GM21576 (cell line): Measurements from ENCODE around the gene LIF.
"Not testable (repeated sequence)": the region's sequence is repeated elsewhere in the genome, so short reads cannot be mapped to it uniquely, and the experiment has no call there.

Experiments used
- ATAC-seq: cut with Tn5 transposase; IDR thresholded peaks from one replicate; pipeline ENCODE4 v1.9.1; 2021; ENCODE audit warnings: mild to moderate bottlenecking, moderate library complexity; ENCODE audit not compliant: unreplicated experiment

LIF gene

DNA sequence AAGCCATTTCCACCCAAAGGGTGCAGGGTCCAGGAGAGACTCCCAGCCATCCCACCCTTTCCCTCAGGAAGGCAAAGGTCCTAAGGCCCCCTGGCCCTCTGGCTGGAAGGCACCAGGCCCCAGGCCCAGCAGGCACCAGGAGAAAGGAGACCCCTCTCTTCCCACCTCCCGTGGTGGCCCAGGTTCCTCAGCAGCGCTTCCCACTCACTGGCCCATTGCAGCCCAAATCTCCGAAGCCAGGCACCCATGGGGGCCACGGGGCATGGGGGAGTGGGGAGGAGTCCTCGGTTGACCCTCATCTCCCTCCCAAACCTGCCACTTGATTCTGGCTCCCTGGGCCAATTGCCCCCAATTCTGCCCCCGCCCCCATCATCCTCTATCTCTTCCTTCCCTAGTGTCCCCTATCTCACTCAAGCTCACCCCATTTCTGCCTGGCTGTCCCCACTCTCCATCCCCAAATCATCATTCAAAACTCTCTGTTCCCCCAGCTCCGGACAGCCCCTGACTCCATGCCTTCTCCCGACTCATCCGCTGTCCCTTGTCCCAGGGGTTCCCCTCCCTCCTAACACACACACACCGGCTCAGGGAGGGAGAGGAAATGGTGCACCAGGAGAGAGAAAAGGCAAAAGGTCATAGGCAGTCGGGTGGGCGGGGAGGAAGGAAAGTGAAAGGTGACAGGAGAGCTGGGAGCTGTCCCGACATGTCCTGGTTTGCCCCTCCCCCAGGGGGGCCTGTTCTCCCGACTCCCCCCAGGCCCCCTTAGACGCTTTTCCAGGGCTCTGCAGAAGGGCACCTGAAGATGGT lies 1.2 kb downstream of the LIF start:
- ATAC-seq, result no peak

- ATAC-seq, result no peak
These were observed 1.9 kb downstream of the LIF start for GRCh38 chr22:30244641-30245040.

DNA sequence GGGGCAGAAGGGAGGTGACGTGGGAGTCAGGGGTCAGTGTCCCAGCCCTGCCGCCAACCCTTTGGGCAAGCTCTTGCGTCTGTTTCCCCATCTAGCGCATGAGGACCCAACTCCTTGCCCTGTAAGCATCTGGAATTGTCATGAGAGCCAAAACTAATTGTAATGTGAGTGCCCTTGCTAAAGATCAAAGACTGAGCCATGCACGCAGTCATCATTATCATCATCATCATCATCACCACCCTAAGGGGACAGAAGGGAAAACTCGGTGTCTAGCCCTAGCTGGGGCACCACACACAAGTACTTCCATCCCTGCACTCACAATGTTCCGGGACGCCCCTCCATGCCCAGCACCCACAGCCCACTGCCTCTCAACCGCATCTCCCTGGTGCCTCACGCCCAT lies 2.5 kb downstream of the LIF start:
- ATAC-seq, result no peak

DNA sequence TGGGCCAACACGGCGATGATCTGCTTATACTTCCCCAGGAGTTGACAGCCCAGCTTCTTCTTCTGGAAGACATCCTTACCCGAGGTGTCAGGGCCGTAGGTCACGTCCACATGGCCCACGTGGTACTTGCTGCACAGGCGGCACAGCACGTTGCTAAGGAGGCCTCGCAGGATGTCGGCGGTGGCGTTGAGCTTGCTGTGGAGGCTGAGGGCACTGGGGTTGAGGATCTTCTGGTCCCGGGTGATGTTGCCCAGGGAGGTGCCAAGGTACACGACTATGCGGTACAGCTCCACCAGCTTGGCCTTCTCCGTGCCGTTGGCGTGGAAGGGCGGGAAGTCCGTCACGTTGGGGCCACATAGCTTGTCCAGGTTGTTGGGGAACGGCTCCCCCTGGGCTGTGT lies 2.9 kb downstream of the LIF start:
- no peak for ATAC-seq

DNA sequence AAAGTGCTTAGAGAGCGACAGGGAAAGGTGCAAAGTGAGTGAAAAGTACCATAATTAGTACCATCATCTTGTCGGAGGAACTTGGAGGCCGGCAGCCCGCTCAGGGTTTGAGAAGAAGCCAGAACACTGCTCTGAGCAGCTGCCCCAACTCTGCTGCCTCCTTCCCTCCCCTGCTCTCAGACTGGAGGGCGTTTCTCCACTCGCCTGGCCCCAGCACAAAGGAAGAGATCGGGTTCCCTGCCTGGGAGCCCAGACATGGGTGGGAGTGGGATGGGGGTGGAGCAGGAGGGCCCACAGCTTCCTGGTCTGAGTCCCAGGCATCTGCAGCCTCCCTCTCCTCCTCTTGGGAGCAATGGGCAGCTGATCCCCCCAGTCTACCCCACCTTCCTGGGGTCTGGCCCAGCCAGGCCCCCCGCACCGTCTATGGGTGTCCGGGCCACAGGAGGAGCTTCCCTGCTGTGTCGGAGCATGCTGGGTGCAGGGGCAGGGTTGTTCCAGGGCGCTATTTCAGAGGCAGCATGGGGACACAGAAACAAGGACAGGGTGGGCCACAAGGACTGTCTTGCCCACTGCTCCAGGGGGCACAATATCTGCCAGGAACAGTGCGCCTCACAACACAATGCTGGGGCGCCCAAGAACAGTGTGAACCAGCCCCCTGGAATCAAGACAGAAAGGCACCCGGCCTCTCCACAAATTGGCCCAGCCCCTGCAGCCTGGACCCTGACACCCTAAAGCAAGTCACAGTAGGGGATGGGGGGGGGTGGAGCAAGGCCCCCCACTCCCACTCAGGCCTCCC lies 4.8 kb downstream of the LIF start:
- no peak for ATAC-seq

DNA sequence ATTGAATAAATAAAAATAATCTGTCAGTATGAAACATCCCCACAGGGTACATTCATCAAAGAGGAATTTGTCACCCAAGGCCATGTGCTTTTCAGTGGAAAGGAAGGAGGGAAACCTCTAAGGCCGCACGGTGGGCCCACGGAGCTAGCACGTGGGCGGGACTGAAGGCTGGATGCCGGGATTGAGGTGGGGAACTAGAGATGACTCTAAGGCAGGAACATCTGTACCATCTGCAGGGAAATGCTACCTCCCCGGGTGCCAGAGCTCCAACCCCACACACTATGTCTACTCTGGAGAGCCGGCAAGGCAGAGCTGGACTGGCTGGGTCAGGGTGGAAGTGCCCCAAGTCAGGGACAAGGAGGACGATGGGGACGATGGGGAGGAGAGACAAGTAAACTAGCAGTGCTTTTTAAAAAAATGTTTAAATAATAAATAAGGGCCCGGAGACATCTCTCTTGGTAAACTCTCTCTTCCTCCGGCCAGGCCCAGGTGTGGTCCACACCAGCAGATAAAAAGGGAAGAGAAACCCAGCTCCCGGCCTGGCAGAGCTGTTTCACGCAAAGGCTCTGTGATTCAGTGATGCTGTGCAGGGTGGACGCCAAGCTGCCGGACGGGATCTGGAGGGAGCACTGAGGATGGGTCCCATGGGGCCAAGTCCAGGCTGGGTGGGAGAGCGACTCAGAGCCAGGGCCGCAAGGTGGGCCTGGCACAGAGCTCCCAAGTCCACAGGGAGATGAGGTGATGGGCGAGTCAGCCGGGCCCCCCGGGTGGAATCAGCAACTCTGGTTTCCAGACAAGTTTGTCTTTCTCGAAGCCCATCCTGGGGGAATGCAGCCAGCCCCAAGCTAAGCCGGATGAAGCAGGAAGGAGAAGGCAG lies 5.8 kb downstream of the LIF start:
- ATAC-seq, result no peak

- ATAC-seq, result no peak
These were observed 6.8 kb downstream of the LIF start for GRCh38 chr22:30239488-30240405.

- no peak for ATAC-seq
These were observed 7.7 kb downstream of the LIF start for GRCh38 chr22:30238661-30239487.

DNA sequence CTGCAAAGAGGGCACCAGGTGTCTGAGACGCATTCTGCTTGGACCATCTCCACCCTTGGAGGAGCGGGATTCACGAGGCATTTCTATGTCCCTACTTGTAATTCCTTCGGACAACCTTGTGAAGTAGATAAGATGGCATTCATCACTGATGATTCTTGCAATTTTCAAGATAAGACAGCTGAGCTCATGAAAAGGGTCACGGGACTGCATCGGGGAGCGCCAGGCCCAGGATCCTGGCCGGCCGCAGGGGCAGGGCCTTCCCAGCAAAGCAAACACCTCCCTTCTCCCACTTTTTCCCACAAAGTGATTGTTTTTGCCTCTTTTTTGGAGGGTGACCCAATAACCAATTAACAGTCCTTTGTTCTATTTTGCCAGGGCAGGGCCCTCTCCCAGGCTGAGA lies 8.4 kb downstream of the LIF start:
- no peak for ATAC-seq

GRCh38 chr22:30236875-30237274 lies 9.7 kb downstream of the LIF start:
- ATAC-seq, result no peak

- no peak for ATAC-seq
These were observed 10.8 kb downstream of the LIF start for GRCh38 chr22:30235687-30236170.

DNA sequence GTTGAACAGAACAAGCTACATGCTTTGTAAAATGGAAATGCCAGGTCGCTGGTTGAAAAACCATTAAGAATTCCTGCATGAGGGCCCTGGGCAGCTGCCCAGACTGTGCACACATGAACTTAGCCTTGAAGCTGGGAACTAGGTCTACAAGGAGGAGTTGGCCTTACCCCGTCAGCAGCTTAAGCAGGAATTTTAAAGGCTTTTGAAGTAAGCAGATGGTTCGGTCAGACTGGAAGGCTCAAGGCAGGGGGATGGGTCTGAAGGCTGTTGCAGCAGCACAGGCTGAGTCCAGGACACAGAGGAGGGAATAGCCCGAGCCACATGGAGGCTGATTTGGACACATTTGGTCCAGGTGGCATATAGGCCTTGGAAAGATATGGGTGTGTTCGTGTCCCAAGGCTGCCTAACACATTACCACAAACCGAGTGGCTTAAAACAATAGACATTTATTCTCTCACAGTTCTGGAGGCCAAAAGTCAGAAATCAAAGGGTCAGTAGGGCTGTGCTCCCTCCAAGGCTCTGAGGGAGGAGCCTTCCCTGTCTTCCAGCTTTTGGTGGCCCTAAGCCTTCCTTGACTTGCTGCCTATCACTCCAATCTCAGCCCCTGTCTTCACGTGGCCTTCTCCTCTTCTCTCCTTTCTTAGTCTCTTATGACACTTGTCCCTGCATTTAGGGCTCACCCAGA lies 11.6 kb downstream of the LIF start:
- no peak for ATAC-seq

DNA sequence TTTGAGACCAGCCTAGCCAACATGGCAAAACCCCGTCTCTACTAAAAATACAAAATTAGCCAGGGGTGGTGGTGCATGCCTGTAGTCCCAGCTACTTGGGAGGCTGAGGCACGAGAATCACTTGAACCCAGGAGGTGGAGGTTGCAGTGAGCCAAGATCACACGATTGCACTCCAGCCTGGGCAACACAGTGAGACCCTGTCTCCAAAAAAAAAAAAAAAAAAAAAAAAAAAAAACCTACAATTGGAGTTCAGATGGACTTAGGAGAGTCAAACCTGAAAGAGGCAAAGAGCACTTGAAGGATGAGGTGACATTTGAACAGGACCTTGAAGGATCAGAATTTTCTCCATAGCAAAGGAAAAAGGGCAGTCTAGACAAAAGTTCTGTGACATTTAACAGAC lies 12.2 kb downstream of the LIF start:
- not testable (repeated sequence) for ATAC-seq

- ATAC-seq, result no peak
These were observed 13.0 kb downstream of the LIF start for GRCh38 chr22:30233582-30233981.

DNA sequence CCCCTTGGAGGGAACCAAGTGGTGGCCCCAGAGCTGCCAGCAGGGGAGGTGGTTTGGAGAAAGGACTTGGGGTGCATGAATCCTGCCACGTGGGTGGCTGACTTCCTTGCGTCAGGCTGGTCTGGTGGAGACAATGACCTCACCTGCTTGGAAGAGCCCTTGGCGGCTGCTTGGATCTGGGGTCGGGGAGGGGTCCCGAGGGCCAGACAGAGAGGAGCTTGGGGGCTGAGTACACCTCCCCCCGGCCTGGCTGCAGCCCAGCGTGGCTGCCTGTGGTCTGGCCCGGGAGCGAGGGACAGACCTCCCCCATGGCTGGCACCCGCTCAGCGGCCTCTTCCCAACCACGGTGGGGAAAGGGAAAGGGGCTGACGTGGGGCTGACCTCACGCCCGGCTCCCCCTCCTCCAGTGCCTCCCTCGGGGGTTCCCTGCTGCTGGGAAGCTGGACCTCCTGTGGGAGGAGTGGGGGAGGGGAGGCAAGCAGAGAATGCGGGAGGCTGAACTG lies 13.8 kb downstream of the LIF start:
- ATAC-seq, result no peak

- no peak for ATAC-seq
These were observed 15.6 kb downstream of the LIF start for GRCh38 chr22:30230787-30231461.

- no peak for ATAC-seq
These were observed 16.2 kb downstream of the LIF start for GRCh38 chr22:30230330-30230729.
